Measurements from ENCODE around the gene PDLIM3.
"Not testable (repeated sequence)": the region's sequence is repeated elsewhere in the genome, so short reads cannot be mapped to it uniquely, and the experiment has no call there.

Gene PDLIM3

DNA sequence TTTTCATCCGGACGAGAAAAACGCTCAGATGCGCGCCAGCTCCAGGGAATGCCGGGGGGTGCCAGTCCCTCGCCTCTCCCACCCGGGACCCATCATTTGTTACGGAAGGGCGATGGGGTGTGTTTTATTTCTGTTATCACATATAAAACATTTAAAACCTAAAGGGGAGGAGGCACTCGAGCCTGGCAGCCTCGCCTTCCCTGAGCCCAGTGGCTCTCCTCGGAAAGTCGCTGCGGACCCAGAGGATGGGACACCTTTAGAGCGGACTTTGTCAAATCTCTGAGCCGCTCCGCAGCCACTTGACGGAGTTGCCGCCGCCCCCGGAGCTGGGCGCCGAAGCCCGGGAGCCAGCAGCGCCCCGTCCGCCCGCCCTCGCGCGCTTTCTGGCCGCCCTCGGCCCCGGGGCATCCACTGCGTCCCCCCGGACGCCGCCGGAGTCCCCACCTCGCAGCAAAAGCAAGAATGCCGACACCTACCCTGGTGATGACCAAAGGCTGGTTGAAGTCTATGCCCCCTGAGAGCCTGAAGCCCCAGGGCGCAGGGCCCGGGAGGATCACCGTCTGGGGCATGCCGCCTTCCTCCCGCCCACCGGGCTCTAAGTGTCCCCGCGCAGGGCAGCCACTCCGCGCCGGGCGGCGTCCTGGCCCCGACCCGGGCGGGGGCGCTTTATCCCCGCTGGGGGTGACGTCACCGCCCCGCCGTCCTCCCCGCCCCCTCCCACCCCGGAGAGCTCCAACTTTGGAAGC is at the start of gene PDLIM3:
Gene PDLIM3 (minus strand): TSS at position 642 of the 746 bp plus-strand sequence. CDS start 73 bp downstream, at position 569.
- DNase-seq (ENCODE audit: low read depth in 2 of 2): no peak

- DNase-seq (ENCODE audit: low read depth in 2 of 2): no peak
Observed at GRCh38 chr4:185583813-185584212, 48.5 kb upstream of the PDLIM3 start.

- no peak for DNase-seq (ENCODE audit: low read depth in 2 of 2)
Observed at GRCh38 chr4:185582651-185583400, 47.5 kb upstream of the PDLIM3 start.

DNA sequence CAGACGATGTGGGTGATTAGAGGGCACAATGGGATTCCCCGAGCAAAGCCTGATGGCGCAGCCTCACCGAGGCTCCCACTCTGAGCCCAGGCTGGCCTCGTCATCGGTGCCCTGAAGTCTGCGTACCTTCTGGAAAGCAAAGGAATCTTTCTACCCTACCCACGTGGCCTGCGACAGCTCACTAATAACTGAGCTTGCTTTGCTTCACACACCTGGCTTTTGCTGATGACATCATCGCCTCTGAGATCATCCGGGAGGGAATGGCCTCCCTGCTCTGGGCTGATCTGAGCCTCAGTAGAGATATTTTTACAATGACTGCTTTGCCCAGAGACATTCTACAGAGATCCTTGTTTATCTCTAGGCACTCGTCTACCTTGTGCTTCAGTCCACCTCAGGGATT is 45.4 kb upstream of the PDLIM3 start:
- DNase-seq (ENCODE audit: low read depth in 2 of 2): no peak

GRCh38 chr4:185578284-185578683 is 43.0 kb upstream of the PDLIM3 start:
- no peak for DNase-seq (ENCODE audit: low read depth in 2 of 2)

DNA sequence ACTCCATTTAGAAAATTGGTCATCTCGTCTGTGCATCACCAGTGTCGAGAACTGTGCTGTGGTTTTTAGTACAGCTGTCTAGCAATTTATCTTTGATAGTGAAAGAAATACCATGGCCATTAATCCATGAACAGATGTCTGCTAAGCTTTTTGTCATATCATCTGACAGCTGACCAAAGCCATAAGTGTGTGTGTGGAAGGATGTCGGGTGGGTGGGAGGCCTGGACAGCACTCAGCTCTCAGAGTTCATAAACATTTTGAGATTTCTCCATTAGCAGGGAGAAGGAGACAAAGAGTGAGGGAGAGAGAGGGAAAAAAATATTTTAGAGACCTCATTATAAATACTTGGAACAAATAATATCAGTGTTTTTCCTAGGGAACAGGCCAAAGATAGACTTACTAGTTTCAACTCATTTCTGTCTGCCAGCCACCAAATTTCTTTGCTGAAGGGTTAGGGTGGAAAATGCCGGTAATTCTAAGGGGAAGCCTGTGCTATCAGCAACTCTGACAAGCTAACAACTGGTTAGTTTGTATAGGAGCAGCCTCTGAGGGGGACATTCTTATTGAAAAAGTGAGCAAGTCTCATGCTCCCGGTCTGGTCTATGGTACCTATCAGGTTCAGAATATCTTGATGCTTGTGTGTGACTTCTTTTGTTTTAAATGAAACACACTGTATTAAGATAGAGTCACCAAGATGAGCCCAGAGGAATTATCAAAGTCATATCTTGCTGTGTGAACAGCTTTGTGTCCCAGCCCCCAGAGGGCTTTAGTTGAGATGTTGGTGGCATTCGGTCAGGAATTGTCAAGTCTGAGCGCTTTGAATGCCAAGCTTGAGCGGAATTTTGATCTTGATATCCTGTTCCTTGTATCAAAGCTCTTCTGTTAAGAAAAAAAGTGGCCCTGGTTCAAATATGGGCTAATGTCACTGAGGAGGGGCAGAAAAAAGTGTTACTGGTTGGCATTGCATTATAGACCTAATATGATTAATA is 41.9 kb upstream of the PDLIM3 start:
- DNase-seq (ENCODE audit: low read depth in 2 of 2): no peak

- DNase-seq (ENCODE audit: low read depth in 2 of 2): no peak
Observed at GRCh38 chr4:185576314-185576961, 41.1 kb upstream of the PDLIM3 start.

DNA sequence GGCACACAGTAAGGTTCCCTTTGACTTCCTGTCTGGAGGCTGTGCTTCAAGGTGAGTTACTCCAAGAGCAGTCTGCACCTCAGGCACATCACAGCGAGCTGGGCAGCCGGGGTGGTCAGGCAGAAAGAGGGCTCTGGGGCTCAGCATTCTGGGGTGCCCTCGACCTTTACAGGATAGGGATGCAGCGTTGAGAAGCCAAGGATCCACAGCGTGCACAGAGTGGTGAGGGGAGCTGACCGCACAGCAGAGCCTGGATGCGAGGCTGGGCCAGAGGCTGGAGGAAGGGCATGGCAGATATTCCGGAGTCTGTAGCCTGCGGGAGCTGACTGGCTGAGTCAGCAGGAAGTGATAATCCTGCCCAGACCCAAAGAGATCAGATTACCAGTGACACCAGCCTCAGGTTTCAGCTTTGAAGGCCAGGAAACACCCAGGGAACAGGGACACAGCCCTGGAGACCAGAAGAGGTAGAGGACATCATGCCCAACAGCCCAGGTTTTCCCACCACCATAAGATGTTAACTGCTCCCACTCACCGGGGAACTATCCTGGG is 38.4 kb upstream of the PDLIM3 start:
- no peak for DNase-seq (ENCODE audit: low read depth in 2 of 2)

GRCh38 chr4:185570727-185571126 is 35.4 kb upstream of the PDLIM3 start:
- DNase-seq (ENCODE audit: low read depth in 2 of 2): no peak

GRCh38 chr4:185567381-185568376 is 32.4 kb upstream of the PDLIM3 start:
- DNase-seq (ENCODE audit: low read depth in 2 of 2): no peak

GRCh38 chr4:185566972-185567371 is 31.7 kb upstream of the PDLIM3 start:
- no peak for DNase-seq (ENCODE audit: low read depth in 2 of 2)

DNA sequence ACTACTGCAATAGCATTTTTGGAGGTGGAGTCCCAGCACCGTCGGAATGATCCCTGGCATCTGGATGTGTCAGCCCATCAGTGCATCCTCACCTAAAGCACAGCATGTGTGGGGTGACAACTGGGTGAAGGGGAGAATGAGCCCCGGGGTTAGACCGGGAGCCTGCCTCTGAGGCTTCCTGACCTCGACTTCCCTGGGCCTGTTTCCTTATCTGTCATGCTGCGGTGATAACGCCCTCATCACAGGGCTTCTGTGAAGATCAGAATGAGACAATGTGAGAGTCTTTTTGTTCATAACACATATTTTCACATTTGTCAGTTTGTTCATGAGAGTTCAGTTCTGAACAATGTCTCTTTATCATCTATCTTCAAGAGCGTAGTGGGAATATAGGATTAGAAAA is 31.1 kb upstream of the PDLIM3 start:
- peak in 1 of 2 donors; percentile 30 for DNase-seq (ENCODE audit: low read depth in 2 of 2)

DNA sequence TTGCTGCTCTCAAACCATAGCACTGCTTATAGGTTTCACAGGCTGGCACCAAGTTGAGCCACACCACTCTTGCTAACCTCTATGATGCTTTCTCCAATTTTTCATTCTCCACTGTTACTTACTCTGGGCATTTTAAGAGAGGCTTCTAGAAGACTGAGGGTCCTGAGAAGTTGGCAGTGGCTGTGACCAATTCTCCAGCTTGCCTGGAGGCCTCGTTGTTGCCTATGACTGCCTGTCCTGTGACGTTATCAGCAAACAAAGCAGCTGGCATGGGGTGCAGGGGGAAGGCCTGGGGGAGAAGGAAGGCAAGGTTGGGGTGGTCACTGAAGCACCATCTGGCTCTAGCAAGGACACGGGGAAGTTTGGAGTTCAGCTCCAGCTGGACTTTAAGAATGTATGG is 30.4 kb upstream of the PDLIM3 start:
- DNase-seq (ENCODE audit: low read depth in 2 of 2): no peak

DNA sequence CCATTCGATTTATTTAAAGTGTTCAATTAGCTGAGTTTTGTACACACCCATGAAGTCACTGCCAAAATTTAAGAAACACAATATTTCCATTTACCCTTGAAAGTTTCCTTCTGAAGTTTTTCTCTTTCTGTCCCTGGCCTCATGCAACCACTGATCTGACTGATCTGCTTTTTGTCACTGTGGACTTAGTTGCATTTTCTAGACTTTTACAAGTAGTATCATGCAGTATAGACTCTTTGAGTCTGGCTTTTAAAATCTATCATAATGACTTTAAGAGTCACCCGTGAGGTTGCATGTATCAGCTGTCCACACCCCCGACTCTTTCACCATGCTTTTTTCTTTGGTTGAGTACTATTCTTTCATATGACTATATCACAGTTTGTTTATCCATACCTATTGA is 29.0 kb upstream of the PDLIM3 start:
- no peak for DNase-seq (ENCODE audit: low read depth in 2 of 2)

DNA sequence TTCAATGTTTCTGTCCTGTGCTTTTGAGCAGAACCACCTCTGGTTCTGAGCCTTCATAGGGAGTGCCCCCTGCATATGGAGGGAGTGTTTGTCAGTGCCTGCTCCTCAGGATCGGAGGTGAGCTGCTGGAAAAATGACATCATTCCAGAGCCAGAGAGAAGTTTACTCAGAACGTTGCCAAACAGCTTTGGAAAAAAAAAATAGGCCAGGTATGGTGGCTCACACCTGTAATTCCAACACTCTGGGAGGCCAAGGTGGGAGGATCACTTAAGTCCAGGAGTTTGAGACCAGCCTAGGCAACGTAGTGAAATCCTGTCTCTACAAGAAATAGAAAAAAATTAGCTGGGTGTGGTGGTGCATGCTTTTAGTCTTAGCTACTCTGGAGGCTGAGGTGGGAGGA is 27.2 kb upstream of the PDLIM3 start:
- DNase-seq (ENCODE audit: low read depth in 2 of 2): no peak

GRCh38 chr4:185560316-185560715 is 25.0 kb upstream of the PDLIM3 start:
- DNase-seq (ENCODE audit: low read depth in 2 of 2): no peak

- DNase-seq (ENCODE audit: low read depth in 2 of 2): no peak
Observed at GRCh38 chr4:185559915-185560281, 24.6 kb upstream of the PDLIM3 start.

GRCh38 chr4:185559251-185559914 is 24.1 kb upstream of the PDLIM3 start:
- not testable (repeated sequence) for DNase-seq (ENCODE audit: low read depth in 2 of 2)

- no peak for DNase-seq (ENCODE audit: low read depth in 2 of 2)
Observed at GRCh38 chr4:185554365-185555126, 19.2 kb upstream of the PDLIM3 start.

Measured in stimulated activated CD8-positive, alpha-beta memory T cell treated with anti-CD3 and anti-CD28 coated beads, Interleukin-15, amount 100 ng/mL, for 48 hours (primary cell).